Right renal cortex interstitium (tissue), 3 donors: Measurements from ENCODE around the gene JPT2. TPM values are rescaled to one million over a fixed set of nuclear protein-coding genes. Genes with fewer than 3 reads are reported as not detected.
A peak's percentile ranks its signal among the peaks of the same experiment; 100 is the strongest.
"Not testable (repeated sequence)": the region's sequence is repeated elsewhere in the genome, so short reads cannot be mapped to it uniquely, and the experiment has no call there.

Experiments
- DNase-seq, 3 donors: peaks; one replicate each; pipeline ENCODE4 v3.0.0-alpha.2; 2013; ENCODE audit warnings: low read depth in 3 of 3, low spot score in 2 of 3
- polyA plus RNA-seq, 3 donors: library from polyadenylated mRNA; unstranded; fragments of 120-200 nt; gene quantifications; one replicate each; pipeline ENCODE4 v1.2.1, GENCODE V29; 2013; ENCODE audit not compliant: insufficient read length in 3 of 3

Gene JPT2
- polyA plus RNA-seq, 3 donors, result 80.4 to 87.2 (median 81.1) TPM

DNA sequence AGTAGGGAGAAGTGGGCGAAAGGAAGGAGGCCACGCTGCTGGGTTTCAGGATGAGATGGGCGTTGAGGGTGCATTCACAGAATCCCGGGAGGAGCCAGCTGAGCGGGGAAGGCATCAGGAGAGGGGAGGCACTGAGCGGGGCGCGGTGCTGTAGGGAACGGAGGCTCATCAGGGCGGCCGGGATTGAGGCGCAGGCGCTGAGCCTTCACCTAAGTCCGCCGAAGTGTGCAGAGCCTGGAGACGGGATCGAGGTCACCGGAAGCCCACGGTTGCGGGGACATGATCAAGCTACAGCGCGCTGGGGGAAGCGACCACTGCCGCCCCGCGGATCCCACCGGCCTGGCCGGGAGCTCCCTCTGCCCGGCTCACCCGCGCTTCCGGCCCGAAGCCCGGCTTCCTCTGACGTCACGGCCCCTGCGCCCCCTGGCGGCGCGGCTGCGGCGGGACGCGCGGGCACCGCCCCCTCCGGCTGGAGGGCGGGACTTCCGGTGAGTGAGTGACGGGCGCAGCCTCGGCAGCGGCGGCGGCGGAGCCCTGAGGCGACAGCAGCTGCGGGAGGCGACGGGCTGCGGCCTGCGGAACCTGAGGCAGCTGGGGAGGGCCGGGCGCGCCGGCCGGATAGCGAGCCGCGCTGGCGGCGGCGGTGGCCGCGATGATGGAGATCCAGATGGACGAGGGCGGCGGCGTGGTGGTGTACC, 27.8 kb downstream of the JPT2 start, which contains the start of gene MAPK8IP3:
Gene MAPK8IP3 (plus strand): TSS at position 508 of the 698 bp plus-strand sequence. CDS start 145 bp downstream, at position 653.
- DNase-seq, result peak; percentile 83 to 89 (median 87)

DNA sequence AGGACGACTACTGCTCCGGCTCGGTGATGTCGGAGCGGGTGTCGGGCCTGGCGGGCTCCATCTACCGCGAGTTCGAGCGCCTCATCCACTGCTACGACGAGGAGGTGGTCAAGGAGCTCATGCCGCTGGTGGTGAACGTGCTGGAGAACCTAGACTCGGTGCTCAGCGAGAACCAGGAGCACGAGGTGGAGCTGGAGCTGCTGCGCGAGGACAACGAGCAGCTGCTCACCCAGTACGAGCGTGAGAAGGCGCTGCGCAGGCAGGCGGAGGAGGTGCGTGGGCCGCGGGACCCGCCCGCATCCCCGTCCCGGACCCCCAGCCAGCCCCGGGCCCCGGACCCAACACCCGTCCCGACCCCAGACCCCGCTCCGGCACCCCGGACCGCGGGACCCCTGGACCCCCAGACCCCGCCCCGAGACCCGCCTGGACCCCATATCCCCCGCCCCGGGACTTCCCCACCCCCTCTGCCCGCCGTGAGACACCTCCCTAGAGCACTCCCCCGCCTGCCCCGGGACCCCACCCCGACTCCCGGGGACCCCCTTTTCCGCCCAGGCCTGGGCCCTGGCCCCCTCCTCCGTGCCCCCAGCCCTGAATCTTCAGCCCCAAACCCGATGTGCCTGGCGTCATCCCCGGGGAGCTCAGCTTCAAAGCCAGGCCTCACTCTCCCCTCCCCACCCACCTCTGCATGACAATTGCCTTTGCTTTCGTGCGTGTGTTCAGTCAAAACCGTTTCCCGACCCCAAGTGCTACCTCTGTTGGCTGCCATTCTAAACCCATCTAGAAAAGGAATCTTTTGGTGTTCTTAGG, 28.5 kb downstream of the JPT2 start:
- DNase-seq, result peak in 1 of 3 donors; percentile 9

DNA sequence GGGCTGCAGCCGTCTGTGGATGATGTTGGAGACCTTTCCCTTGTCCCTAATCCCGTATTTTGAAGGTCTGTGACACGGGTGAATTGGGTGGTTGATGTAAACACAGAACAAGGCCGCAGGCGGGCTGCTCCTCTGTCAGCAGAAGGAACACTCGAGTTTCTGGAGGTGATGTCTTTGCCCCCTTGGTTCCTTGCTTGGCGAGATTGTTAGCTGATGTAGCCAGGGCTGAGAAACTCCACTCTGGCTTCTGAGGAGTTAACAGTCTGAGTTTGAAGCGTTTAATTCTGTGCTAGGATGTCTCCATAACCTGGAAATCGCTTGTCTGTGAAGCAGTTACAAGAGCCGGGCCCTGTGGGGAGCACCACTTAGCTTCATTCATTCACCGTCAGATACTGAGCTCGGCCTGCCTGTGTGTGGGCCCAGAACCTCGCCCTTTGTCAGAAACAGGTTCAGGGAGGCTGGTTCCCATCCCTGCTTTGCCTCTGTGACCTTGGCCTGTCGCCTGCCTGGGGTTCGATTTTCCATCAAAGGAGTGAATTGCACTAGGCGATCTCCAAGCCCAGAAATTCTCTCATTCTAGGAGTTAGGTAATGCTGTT, 29.2 kb downstream of the JPT2 start:
- DNase-seq, result no peak

DNA sequence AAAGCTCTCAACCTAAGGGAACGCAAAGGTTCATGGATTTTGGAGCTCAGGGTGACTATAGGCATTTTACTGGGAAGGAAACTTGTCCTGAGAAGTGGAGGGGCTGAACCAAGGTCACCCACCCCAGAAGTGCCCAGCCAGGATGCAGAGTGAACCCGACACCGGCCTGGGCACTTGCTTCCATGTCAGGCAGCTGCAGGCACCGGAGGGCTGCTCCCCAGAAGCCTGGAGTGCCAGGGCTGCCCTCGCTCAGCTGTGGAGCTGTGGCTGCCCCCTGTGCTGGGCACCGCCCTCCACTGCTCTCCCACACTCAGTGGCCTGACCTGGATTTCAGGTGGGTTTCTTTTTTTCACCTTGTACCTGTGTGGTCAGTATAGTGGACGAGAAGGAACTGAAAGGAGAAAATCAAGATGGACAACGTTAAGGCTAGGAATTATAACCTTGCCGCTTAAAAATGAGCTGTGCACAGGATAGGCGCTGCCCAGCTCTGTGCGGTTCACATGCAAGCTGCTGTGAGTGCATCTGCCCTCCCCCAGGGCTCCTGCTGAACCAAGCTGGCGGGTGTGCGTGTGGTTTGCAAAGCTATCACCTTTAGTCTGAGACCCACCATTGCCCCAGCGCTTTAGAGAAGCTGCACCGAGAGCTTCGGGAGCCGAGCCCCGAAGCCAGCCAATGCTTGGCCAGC, 30.1 kb downstream of the JPT2 start:
- DNase-seq, result no peak

GRCh38 chr16:1708768-1709180, 30.7 kb downstream of the JPT2 start:
- DNase-seq, result no peak

- no peak for DNase-seq
These were observed 31.3 kb downstream of the JPT2 start for GRCh38 chr16:1709356-1709755.

DNA sequence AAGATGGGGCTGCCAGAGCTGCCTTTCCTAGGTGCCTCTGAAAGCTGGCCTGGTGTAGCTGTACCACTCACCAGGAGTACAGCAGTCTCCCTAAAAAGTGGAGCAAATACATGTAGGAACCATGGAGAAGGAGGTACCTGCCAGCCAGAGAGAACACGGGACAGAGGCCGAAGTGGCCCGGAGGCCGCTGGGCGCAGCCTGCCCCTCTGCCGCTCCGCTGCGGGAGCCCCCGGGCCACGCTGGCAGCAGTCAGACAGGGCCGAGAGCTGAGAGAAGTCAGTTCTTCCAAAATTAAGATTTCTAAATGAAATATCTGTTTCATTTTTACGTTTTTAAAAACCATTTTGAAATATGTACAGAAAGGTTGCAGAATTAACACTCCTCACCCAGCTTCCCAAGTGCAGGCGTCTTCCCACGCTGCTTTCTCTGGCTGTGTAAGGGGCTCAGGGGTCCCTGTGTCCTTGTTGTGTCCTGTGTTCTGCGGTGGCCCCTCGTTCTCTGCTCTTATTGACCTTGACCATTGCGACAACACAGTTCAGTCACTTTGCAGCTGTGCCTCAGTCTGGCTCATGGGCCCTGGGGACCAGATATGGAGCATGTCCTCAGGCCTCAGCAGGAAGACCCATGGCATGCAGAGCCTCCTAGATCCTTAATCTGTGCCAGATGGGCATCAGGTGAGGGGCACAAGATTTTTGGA, 32.9 kb downstream of the JPT2 start:
- DNase-seq, result no peak

GRCh38 chr16:1712791-1713261, 34.7 kb downstream of the JPT2 start:
- DNase-seq, result no peak

GRCh38 chr16:1713331-1713730, 35.3 kb downstream of the JPT2 start:
- DNase-seq, result no peak

DNA sequence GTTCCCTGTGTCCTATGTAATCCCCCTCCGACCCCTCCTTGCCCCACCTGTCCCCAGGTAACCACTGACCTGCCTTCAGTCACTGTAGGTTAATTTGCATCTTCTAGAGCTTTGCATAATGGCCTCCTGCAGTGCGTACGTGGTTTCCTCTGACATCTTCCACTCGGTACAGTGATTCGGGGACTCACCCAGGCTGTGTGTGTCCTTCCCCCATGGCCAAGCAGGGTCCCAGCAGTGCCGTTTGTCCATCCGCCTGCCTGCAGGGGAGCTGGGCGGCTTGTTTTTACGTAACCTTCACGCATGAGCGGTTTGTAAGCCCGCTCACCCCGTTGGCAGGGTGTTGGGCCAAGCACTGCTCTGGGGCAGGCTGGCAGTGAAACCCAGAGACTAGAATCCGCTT, 35.9 kb downstream of the JPT2 start:
- peak in 1 of 3 donors; percentile 17 for DNase-seq

- DNase-seq, result no peak
These were observed 37.1 kb downstream of the JPT2 start for GRCh38 chr16:1715220-1715619.

DNA sequence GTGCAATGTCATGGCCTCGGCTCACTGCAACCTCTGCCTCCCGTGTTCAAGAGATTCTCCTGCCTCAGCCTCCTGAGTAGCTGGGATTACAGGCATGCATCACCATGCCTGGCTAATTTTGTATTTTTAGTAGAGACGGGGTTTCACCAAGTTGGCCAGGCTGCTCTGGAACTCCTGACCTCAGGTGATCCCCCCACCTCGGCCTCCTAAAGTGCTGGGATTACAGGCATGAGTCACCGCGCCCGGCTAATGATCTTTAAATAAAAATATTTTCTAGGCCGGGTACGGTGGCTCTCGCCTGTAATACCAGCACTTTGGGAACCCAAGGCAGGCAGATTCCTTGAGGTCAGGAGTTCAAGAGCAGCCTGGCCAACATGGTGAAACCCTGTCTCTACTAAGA, 40.2 kb downstream of the JPT2 start:
- not testable (repeated sequence) for DNase-seq

GRCh38 chr16:1719559-1720229, 41.6 kb downstream of the JPT2 start:
- not testable (repeated sequence) for DNase-seq

DNA sequence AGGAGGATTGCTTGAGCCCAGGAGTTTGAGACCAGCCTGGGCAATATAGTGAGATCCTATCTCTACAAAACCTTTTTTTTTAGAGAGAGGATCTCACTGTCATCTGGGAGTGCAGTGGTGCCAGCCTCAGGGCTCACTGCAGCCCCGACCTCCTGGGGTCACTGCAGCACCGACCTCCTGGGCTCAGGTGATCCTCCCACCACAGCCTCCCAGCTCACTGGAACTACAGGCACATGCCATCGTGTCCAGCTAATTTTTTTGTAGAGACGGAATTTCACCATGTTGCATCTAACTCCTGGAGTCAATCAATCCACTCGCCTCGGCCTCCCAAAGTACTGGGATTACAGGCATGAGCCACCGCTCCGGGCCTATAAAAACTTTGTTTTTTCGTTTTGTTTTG, 43.3 kb downstream of the JPT2 start:
- DNase-seq, result no peak

GRCh38 chr16:1723450-1724147, 45.5 kb downstream of the JPT2 start:
- DNase-seq, result no peak

DNA sequence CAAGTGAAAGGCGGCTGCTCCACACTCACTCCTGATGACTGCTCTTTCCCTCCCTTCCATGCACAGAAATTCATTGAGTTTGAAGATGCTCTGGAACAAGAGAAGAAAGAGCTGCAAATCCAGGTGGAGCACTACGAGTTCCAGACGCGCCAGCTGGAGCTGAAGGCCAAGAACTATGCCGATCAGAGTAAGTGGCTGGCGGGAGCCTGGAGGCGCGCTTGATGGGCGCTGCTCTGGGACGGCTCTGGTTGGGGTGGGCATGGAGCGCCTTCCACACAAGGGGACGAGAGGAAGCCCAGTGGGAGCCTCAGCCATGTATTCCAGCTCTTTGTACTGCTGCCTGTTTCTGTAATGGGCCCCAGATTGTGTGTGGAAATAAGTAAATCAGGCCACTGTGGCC, 46.4 kb downstream of the JPT2 start:
- no peak for DNase-seq

DNA sequence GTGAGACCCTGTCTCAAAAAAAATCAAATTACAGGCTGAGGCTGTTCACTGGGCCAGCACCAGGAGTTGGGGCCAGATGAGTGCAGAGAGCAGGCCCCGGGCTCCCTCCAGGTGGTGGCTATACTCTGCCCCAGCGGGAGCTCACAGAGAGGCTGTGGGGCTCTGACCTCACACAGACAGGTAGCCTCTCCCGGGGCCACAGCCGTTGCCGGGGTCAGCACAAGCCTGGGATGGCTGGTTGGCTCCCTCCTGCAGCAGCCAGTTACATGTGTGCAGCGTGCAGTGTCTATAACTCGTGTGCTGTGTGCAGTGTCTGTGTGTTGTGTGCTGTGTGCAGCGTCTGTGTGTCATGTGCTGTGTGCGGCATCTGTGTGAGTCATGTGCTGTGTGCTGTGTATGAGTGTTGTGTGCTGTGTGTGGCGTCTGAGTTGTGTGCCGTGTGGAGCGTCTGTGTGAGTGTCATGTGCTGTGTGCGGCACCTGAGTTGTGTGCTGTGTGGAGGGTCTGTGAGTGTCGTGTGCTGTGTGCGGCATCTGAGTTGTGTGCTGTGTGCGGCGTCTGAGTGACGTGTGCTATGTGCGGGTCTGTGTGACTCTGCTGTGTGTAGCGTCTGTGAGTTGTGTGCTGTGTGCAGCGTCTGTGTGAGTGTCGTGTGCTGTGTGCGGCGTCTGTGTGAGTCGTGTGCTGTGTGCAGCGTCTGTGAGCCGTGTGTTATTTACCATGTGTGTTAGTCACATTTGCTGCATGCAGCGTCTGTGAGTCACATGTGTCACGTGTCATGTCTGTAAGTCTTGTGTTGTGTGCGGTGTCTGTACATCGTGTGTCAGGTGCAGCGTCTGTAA, 48.8 kb downstream of the JPT2 start:
- DNase-seq, result no peak
